Lung (tissue), 12 donors: ENCODE results near the gene CRY2. TPM values are rescaled to one million over a fixed set of nuclear protein-coding genes. Genes with fewer than 3 reads are reported as not detected.

Experiments used
- ATAC-seq: fragments of 200-7000 bp; cut with Tn5 transposase; one replicate; pipeline ENCODE4 v1.9.1; 2020; ENCODE audit warnings: moderate number of reproducible peaks; ENCODE audit not compliant: insufficient read depth, low FRiP score
- DNase-seq, 3 donors: peaks; one replicate each; pipeline ENCODE4 v3.0.0-alpha.2; 2013 to 2017
- H3K27ac ChIP-seq, 2 donors: one replicate each; pipeline ENCODE4 v1.5.1; 2013; ENCODE audit warnings: mild to moderate bottlenecking in 2 of 2, moderate library complexity in 2 of 2, control low read depth in 1 of 2, inconsistent platforms in 1 of 2, low read depth in 1 of 2, low read length in 1 of 2
- H3K27me3 ChIP-seq, 3 donors: one replicate each; pipeline ENCODE4 v1.5.1; 2013; ENCODE audit warnings: low read length in 2 of 3; ENCODE audit not compliant: control insufficient read depth in 3 of 3, insufficient read depth in 3 of 3
- H3K36me3 ChIP-seq, 4 donors: one replicate each; pipeline ENCODE4 v1.5.1; 2013; ENCODE audit warnings: low read length in 4 of 4, mild to moderate bottlenecking in 1 of 4, moderate library complexity in 1 of 4; ENCODE audit not compliant: control insufficient read depth in 4 of 4, insufficient read depth in 4 of 4
- H3K4me1 ChIP-seq, 5 donors: one replicate each; pipeline ENCODE4 v1.5.1; 2013; ENCODE audit warnings: low read length in 5 of 5, mild to moderate bottlenecking in 2 of 5, moderate library complexity in 1 of 5; ENCODE audit not compliant: control insufficient read depth in 5 of 5, insufficient read depth in 5 of 5
- H3K4me3 ChIP-seq: one replicate; pipeline ENCODE4 v1.5.1; 2013; ENCODE audit warnings: mild to moderate bottlenecking, control low read depth, moderate library complexity
- H3K9ac ChIP-seq, 2 donors: one replicate each; pipeline ENCODE4 v1.5.1; 2013; ENCODE audit warnings: low read length in 2 of 2, control low read depth in 1 of 2; ENCODE audit not compliant: insufficient read depth in 1 of 2
- H3K9me3 ChIP-seq, 4 donors: one replicate each; pipeline ENCODE4 v1.5.1; 2013; ENCODE audit warnings: low read length in 3 of 4, mild to moderate bottlenecking in 1 of 4, moderate library complexity in 1 of 4; ENCODE audit not compliant: control insufficient read depth in 4 of 4, insufficient read depth in 3 of 4
- WGBS, 2 donors: extraction: QIAGEN DNeasy Blood & Tissue Kit; methylation state at CpG; one replicate each; pipeline ENCODE4 v1.1.7; 2013; 5-methylcytosine and 5-hydroxymethylcytosine counted together
- polyA plus RNA-seq, 2 donors: library from polyadenylated mRNA; stranded (reverse); fragments of 200-250 nt; gene quantifications; one replicate each; pipeline ENCODE4 v1.2.1, GENCODE V29; 2013
- total RNA-seq, 2 donors: library from RNA; depleted of rRNA in 1 of 2; stranded (reverse); fragments of >200 nt in 1 of 2; gene quantifications; one replicate each; pipeline ENCODE4 v1.2.1, GENCODE V29; 2014 to 2021
- TF ChIP-seq, protein P1 (sequence below): IDR thresholded peaks from 2 replicates; pipeline ENCODE4 v1.5.1; 2012; ENCODE audit warnings: mild to moderate bottlenecking; ENCODE audit errors: control extremely low read depth, extremely low read depth
- donor health status: control.
- donor health status: control.
- donor health status: Bipolar disorder and iron deficiency.
- donor health status: healthy.
- donor health status: DM: yes; HTN: yes; CAD: no.

Gene CRY2
- total and polyA plus RNA-seq, 4 donors = 16.2 to 55.0 (median 34.2) TPM

DNA sequence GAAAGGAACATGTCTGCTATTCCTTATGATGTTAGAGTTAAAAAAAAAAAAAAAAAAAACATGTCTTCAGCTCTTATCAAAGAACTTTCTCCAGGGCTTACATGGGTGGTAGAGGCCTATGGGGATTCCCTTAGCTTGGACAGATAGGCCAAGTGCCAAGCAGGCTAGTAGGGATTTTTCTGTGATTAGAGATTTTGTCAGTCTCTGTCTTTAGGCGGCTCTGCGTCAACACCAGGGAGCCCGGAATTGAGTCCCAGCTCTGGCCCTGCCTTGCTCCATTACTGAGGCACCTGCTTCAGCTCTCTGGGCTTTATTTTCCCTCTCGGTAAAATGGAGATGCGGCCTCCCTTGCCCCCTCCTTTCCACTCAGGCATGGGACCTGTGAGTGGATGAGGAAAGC is 13.1 kb downstream of the CRY2 start:
- WGBS, 2 donors = 91 to 92% methylated on average over 5 of the region's 5 CpGs
- DNase-seq (no peak), ATAC-seq (no peak)
- Histone ChIP-seq H3K4me3 (no peak overlapping the region), H3K27me3 (no peaks in the 10 kb centered on the region), H3K27ac (peak overlapping the region; percentile 17 to 63), H3K36me3 (peaks cover 13 to 48% (median 32%) of the 10 kb centered on the region in 4 donors), H3K9ac (peak overlapping the region in 1 of 2 donors; percentile 44), H3K4me1 (peaks cover 22 to 40% (median 33%) of the 10 kb centered on the region in 5 donors), H3K9me3 (no peaks in the 10 kb centered on the region)
- TF ChIP-seq, protein P1, sequence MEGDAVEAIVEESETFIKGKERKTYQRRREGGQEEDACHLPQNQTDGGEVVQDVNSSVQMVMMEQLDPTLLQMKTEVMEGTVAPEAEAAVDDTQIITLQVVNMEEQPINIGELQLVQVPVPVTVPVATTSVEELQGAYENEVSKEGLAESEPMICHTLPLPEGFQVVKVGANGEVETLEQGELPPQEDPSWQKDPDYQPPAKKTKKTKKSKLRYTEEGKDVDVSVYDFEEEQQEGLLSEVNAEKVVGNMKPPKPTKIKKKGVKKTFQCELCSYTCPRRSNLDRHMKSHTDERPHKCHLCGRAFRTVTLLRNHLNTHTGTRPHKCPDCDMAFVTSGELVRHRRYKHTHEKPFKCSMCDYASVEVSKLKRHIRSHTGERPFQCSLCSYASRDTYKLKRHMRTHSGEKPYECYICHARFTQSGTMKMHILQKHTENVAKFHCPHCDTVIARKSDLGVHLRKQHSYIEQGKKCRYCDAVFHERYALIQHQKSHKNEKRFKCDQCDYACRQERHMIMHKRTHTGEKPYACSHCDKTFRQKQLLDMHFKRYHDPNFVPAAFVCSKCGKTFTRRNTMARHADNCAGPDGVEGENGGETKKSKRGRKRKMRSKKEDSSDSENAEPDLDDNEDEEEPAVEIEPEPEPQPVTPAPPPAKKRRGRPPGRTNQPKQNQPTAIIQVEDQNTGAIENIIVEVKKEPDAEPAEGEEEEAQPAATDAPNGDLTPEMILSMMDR = no peak

DNA sequence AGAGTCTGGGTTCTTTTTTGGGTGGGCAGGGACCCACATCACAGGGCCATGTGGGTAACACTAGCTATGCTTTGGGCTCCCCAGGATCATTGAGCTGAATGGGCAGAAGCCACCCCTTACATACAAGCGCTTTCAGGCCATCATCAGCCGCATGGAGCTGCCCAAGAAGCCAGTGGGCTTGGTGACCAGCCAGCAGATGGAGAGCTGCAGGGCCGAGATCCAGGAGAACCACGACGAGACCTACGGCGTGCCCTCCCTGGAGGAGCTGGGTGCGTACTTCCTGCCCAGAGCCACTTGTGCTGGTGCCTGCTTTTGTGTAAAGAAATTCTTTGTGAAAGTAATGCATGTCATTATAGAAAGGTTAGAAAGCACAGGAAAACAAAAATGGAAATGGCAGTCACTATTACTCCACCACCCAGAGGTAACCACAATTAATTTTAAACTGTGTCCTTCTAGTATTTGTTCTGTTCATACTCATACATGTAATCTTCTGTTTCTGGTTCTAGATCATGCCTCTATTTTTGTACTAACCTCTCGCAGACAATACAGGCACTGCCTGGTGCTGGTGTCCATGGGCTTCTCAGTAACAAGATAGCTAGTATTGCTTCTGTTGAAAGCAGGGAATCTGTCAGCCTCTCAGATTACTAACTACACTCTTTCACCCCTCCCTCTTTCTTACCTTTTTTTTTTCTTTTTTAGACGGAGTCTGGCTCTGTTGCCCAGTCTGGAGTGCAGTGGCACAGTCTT is 13.7 kb downstream of the CRY2 start:
- H3K27ac ChIP-seq = peak overlapping the region; percentile 17 to 63
- H3K36me3 ChIP-seq = peaks cover 13 to 52% (median 34%) of the 10 kb centered on the region in 4 donors
- TF ChIP-seq, protein P1 = no peak
- 68 to 78% methylated on average over 10 of the region's 10 CpGs for WGBS, 2 donors
- peaks cover 23 to 40% (median 33%) of the 10 kb centered on the region in 5 donors for H3K4me1 ChIP-seq
- ATAC-seq = no peak
- H3K9ac ChIP-seq = no peak overlapping the region
- H3K9me3 ChIP-seq = no peaks in the 10 kb centered on the region
- no peak for DNase-seq
- H3K4me3 ChIP-seq = no peak overlapping the region
- H3K27me3 ChIP-seq = no peaks in the 10 kb centered on the region

DNA sequence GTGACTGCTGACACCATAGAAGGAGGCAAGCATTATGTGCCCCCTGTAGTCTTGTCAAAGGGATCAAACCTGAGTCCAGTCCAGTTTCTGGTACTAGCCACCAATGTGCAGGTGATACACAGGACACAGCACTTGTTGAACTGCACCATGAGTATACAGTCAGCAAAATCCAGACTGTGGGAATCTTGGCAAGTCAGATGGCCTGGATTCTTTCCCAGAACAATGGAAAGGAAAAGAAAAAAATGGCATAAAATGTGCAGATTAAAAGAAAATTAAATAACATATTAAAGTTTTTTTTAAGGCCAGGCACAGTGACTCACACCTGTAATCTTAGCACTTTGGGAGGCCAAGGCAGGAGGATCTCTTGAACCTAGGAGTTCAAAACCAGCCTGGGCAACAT is 16.8 kb downstream of the CRY2 start:
- H3K36me3 ChIP-seq = peaks cover 23 to 58% (median 30%) of the 10 kb centered on the region in 4 donors
- TF ChIP-seq, protein P1 = no peak
- H3K4me3 ChIP-seq = no peak overlapping the region
- H3K27ac ChIP-seq = no peak overlapping the region
- H3K9me3 ChIP-seq = no peaks in the 10 kb centered on the region
- no peak overlapping the region for H3K9ac ChIP-seq
- DNase-seq = no peak
- peaks cover 8 to 15% (median 11%) of the 10 kb centered on the region in 5 donors for H3K4me1 ChIP-seq
- ATAC-seq = no peak
- no peaks in the 10 kb centered on the region for H3K27me3 ChIP-seq
